ENCODE results near the gene MTX3. TPM values are rescaled to one million over a fixed set of nuclear protein-coding genes. Genes with fewer than 3 reads are reported as not detected.
A peak's percentile ranks its signal among the peaks of the same experiment; 100 is the strongest.

MTX3 gene
- polyA plus RNA-seq (ENCODE audit: insufficient read length in 4 of 4) = 10 to 100 TPM; 24.2 to 29.1 (median 26.7) TPM

GRCh38 chr5:79990598-79991507, at the start of gene MTX3:
MTX3 (minus strand) TSS chr5:79991262; CDS start chr5:79991238, 24 bp downstream.
- DNase-seq (ENCODE audit: low read depth in 4 of 4, low spot score in 3 of 4) = peak; percentile 58 to 77 (median 72)

GRCh38 chr5:80039650-80040049, 48.6 kb upstream of the MTX3 start:
- DNase-seq (ENCODE audit: low read depth in 4 of 4, low spot score in 3 of 4) = no peak

DNA sequence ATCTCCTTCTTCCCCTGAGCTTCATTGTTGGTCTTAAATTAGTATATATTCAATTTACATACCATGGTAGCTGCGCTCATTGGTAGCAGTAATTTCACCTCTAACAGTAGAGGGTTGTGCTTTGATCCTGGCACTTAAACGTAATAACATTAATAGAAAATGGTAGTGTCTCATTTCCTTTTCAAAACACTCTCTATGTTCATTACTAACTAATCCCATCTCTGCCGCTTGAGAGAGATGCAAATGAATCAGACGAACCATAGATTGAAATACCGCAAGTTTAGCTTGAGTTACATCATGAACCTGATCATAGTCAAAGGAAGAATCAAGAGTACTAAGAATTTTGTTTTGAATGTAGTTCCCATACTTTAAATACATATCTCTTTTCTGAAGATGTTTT, 46.3 kb upstream of the MTX3 start:
- no peak for DNase-seq (ENCODE audit: low read depth in 4 of 4, low spot score in 3 of 4)

GRCh38 chr5:80036615-80037014, 45.6 kb upstream of the MTX3 start:
- DNase-seq (ENCODE audit: low read depth in 4 of 4, low spot score in 3 of 4) = no peak

- no peak for DNase-seq (ENCODE audit: low read depth in 4 of 4, low spot score in 3 of 4)
Observed at GRCh38 chr5:80035839-80036238, 44.8 kb upstream of the MTX3 start.

- no peak for DNase-seq (ENCODE audit: low read depth in 4 of 4, low spot score in 3 of 4)
Observed at GRCh38 chr5:80034962-80035821, 44.1 kb upstream of the MTX3 start, which contains the start of gene THBS4. THBS4 (plus strand) TSS chr5:80035348; CDS start chr5:80035538, 190 bp downstream.

GRCh38 chr5:80034559-80034958, 43.5 kb upstream of the MTX3 start:
- no peak for DNase-seq (ENCODE audit: low read depth in 4 of 4, low spot score in 3 of 4)

DNA sequence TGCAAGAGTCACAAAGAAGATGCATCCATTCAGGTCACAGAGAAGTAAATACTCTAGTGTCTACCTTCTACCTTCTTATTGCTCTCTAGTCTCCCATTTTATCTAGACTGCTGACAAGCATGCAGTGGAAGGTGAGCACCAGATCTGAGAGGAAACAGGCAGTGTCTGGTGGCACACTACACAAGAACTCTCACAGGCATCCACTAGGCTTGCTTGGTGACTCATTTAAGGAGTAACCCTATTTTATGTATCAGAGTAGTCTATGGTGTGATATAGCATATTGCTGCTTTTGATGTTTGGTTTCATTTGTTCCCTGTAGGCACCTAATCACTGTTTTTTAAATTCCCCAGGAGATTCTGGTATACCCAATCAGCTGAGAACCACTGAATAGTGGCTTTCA, 42.5 kb upstream of the MTX3 start:
- no peak for DNase-seq (ENCODE audit: low read depth in 4 of 4, low spot score in 3 of 4)

DNA sequence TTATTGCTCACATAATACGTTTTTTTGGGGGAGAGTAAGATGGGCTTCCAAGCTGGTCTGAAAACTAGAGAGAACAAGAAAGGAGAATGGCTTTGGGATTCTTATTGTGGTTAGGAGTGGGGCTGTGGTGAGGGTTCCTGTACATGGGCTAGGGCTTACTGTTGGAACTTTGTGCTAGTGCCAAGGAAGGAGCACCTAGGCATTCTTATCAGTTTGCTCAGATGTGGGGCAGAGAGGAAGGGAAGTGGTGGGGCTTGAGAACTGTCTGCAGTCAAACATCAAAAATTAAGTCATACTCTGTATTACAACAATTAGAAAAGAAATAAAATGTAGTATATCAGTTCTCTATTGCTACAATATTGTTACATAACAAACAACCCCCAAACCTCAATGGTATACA, 40.0 kb upstream of the MTX3 start:
- no peak for DNase-seq (ENCODE audit: low read depth in 4 of 4, low spot score in 3 of 4)

DNA sequence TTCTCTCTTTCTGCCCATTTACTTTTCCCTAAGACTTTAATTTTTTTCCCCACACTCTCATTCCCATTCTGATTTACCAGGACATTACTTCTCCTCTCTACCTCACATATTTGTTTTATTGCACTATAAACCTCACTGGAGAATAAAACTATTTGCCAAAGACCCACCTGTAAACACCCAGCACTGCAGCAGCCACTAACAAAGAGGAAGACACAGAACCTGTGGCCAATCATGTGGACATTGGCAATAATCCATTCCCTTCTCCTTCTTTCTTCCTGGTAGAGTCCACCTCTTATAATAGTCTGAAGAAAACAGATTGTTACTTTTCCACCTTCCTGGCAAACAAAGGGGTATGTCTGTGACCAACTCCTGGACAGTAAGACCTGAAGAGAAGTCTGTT, 35.8 kb upstream of the MTX3 start:
- DNase-seq (ENCODE audit: low read depth in 4 of 4, low spot score in 3 of 4) = no peak

- no peak for DNase-seq (ENCODE audit: low read depth in 4 of 4, low spot score in 3 of 4)
Observed at GRCh38 chr5:80025069-80025468, 34.0 kb upstream of the MTX3 start.

- no peak for DNase-seq (ENCODE audit: low read depth in 4 of 4, low spot score in 3 of 4)
Observed at GRCh38 chr5:80010754-80011392, 19.8 kb upstream of the MTX3 start.

- no peak for DNase-seq (ENCODE audit: low read depth in 4 of 4, low spot score in 3 of 4)
Observed at GRCh38 chr5:80008995-80009765, 18.1 kb upstream of the MTX3 start.

GRCh38 chr5:80002677-80003076, 11.6 kb upstream of the MTX3 start:
- DNase-seq (ENCODE audit: low read depth in 4 of 4, low spot score in 3 of 4) = no peak

DNA sequence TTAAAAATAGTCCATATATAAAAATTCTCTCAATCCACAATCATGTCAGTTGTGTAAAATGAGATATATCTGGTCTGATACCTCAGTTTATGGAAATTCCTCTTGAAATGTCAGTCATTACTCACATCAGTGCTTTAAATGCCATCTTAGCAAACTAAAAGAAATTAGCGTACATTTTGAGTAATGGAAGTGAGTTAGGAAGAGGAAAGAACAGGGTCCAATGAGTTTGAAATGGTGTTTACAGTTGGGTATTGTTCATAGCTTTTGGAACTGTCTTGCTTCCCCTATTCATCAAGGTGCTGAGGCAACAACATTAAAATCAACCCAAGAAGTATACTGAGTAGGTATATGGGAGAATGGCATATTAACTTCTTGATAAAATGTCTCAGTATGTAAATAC, 8.7 kb upstream of the MTX3 start:
- DNase-seq (ENCODE audit: low read depth in 4 of 4, low spot score in 3 of 4) = no peak

DNA sequence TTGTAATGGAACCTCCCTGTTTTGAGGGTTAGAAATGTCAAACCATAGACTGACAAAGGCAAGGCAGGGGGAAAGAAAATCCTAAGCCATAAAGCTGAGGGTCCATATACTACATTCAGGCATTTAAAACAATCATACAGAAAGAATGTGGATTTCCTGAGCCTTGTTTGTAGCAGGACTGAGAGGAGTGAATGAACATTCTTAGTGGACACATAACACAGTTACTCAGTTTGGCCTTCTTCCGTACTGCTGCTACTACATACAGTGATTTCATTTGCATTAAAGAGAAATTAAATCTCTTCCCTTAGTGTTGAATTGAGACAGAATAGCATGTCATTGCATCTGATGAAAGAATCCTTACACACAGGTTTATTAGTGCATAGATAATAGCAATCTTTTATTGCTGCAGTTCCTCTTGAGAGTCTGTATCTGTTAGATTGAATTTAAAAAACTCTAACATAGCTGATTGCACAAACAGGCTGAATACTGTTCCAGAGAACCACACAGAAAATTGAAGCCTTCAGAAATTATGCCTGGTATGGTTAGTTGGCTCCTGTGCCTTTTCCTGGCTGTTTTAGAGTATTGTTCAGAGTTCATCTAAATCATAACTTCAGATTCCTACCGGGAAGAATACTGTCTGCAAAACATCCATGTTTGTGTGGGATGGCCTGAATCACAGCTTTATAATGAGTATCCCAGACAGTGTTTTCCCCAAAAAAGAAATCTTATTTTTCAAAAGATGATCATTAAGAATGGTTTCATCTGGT, 2.0 kb upstream of the MTX3 start:
- no peak for DNase-seq (ENCODE audit: low read depth in 4 of 4, low spot score in 3 of 4)

GRCh38 chr5:79990205-79990597, 861 bp downstream of the MTX3 start:
- no peak for DNase-seq (ENCODE audit: low read depth in 4 of 4, low spot score in 3 of 4)

- DNase-seq (ENCODE audit: low read depth in 4 of 4, low spot score in 3 of 4) = no peak
Observed at GRCh38 chr5:79986260-79986659, 4.8 kb downstream of the MTX3 start.

DNA sequence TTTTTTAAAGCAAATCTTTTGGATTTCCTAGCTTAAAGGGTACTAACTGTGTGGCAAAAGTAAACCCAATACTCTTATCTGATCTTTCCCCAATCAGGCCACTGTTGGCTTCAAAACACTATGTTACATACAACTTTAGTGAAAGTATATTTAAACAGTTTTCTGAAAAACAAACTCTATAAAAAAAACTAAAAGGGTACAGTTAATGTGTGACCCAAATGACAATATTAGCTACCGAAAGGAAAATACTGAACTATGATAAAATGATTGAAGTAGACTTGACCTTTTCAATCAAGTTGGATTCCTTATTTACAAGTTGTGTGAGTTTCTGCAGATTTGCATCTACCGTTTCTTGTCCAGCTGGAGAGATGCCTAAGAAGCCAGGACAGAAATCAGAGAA, 5.8 kb downstream of the MTX3 start:
- DNase-seq (ENCODE audit: low read depth in 4 of 4, low spot score in 3 of 4) = no peak

Measured in left renal pelvis (tissue), 4 donors.